Transverse colon (tissue), 4 donors: Measurements from ENCODE around the gene LAMC1. TPM values are rescaled to one million over a fixed set of nuclear protein-coding genes. Genes with fewer than 3 reads are reported as not detected.

Experiments
- DNase-seq: peaks from one replicate; pipeline ENCODE4 v3.0.0-alpha.2; 2019
- H3K27ac ChIP-seq, 4 donors: fragments of 200-600 bp; sonication (generic); 2 replicates each; pipeline ENCODE4 v1.5.1; 2016 to 2018; ENCODE audit warnings: inconsistent platforms in 4 of 4
- H3K27me3 ChIP-seq: fragments of 200-600 bp; sonication (generic); 2 replicates; pipeline ENCODE4 v1.5.1; 2017; ENCODE audit warnings: inconsistent platforms
- H3K36me3 ChIP-seq, 4 donors: fragments of 200-600 bp; sonication (generic); 2 replicates each; pipeline ENCODE4 v1.5.1; 2017 to 2019; ENCODE audit warnings: inconsistent platforms in 4 of 4
- H3K4me1 ChIP-seq, 4 donors: fragments of 200-600 bp; sonication (generic); 2 replicates each; pipeline ENCODE4 v1.5.1; 2017 to 2020; ENCODE audit warnings: inconsistent platforms in 4 of 4
- H3K4me3 ChIP-seq, 4 donors: fragments of 200-600 bp; sonication (generic); 1 replicate in 1 of 4; 2 replicates in 3 of 4; pipeline versions ENCODE4 v1.5.1 to v1.6.1; 2017 to 2019; ENCODE audit warnings: inconsistent platforms in 4 of 4
- H3K9me3 ChIP-seq, 2 donors: fragments of 200-600 bp; sonication (generic); 2 replicates each; pipeline ENCODE4 v1.5.1; 2017 to 2019; ENCODE audit warnings: inconsistent platforms in 2 of 2
- EP300 ChIP-seq: sonication (generic); formaldehyde crosslinking; IDR thresholded peaks from one replicate; pipeline ENCODE4 v1.6.1; 2017; ENCODE audit warnings: antibody characterized with exemption, low read depth
- POLR2A ChIP-seq: fragments of 450-650 bp; IDR thresholded peaks from one replicate; pipeline ENCODE4 v1.6.1; 2016; ENCODE audit warnings: antibody characterized with exemption, mild to moderate bottlenecking, moderate library complexity
- POLR2AphosphoS5 ChIP-seq, 3 donors: sonication (generic); formaldehyde crosslinking; IDR thresholded peaks; one replicate each; pipeline ENCODE4 v1.6.1; 2016; ENCODE audit warnings: antibody characterized with exemption in 3 of 3
- WGBS, 2 donors: methylation state at CpG; one replicate each; pipeline ENCODE4 v1.1.5; 2018; ENCODE audit warnings: low coverage in 1 of 2; 5-methylcytosine and 5-hydroxymethylcytosine counted together
- in situ Hi-C, 4 donors: fragments of 200-750 bp; cut with MboI; loops; one replicate each; pipeline versions ENCODE4 v1.15.0 to v1.15.1; 2017; ENCODE audit warnings: low sequenced_read_pairs in 3 of 4, low pct_ligation_motif_present in 1 of 4, low pct_unique_long_range_greater_than_20kb in 1 of 4
- intact Hi-C: fragments of 100-400 bp; cut with DNase I; formaldehyde crosslinking; loops from one replicate; pipeline ENCODE4 v1.15.1; 2023; ENCODE audit warnings: low total_unique reads
- total RNA-seq, 4 donors: library from RNA; depleted of rRNA; stranded (reverse); fragments of >200 nt; gene quantifications; one replicate each; pipeline ENCODE4 v1.1.0, GENCODE V29; 2016
- TF ChIP-seq, protein P1 (sequence below), 5 experiments: fragments of 200-600 bp in 3 of 5; fragments of 450-650 bp in 2 of 5; sonication (generic) in 3 of 5; IDR thresholded peaks; 1 replicate in 2 of 5; 2 replicates in 3 of 5; pipeline ENCODE4 v1.5.1; 2016 to 2017; ENCODE audit warnings: antibody characterized with exemption in 5 of 5, inconsistent platforms in 3 of 5, mild to moderate bottlenecking in 2 of 5, moderate library complexity in 1 of 5

Gene LAMC1
- total RNA-seq, 4 donors from 2014 or later: 77.7 to 633 (median 138) TPM

DNA sequence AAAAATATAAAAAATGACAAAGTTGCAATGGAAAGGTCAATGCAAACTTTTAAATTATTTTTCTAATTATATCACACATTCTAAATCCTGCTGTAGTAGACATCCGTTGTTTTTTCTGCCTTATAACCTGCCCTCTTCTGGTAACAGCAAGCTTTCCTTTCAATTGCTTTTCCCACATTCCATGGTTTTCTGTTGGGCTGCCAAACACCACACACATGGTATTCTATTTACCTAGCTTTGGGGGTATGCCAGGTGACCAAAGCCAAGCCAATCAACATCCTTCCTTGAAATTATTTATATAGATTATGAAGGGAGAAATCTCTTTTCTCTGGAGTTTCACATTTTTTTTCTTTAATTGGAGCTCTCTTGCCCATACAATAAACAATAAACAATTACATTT lies 3.4 kb upstream of the LAMC1 start:
- Histone ChIP-seq H3K4me3 (no peak overlapping the region), H3K27me3 (peaks cover 14% of the 10 kb centered on the region), H3K9me3 (no peaks in the 10 kb centered on the region), H3K36me3 (no peaks in the 10 kb centered on the region), H3K27ac (no peak overlapping the region), H3K4me1 (peaks cover 0 to 12% (median 8%) of the 10 kb centered on the region in 4 donors)
- 34 to 44% methylated on average over 1 of the region's 1 CpG for WGBS, 2 donors
- in situ Hi-C loops (no loop called here), intact Hi-C loops (loop anchor here (10.0 kb wide), 2 partner anchors 55 to 195 kb away; no protein-coding TSS in a partner anchor)
- TF ChIP-seq POLR2AphosphoS5 (IDR thresholded peaks at IDR 0.05) (no peak), EP300 (no peak), POLR2A (no peak)
- DNase-seq: no peak

DNA sequence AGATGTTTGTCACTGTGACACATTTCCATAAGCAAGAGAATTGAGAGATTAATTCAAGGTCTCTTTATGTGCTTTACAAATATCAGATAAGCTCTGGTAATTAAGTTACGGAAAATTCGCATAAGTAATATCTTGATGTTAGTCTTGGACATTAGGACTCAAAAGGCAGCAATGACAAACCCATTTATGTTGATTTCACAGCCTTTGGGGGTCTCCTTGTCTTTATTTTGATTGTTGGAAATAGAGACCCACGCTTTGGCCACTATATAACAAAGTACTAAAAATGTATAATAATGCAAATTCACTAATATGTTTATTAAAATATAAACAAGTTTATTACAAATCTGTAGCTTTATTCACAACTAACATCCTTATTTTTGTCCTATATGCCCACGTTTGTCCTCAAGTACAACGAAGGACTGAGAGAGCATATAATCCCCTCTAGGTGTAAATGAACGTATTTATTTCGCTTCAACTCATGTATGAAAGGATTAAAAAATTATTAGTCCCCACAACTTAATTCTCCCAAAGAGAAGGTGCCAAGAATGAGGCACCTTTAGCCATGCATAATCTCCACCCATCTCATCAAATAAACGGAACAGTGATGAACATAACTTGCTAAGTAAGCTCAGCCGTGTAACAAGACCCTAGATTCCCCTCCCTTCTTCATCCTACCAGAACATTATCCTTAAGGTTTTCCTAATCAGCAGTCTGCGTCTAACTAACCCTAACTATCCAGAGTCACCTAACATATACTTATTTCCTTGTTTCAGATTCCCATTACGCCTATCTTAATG lies 1.6 kb upstream of the LAMC1 start:
- TF ChIP-seq, protein P1, sequence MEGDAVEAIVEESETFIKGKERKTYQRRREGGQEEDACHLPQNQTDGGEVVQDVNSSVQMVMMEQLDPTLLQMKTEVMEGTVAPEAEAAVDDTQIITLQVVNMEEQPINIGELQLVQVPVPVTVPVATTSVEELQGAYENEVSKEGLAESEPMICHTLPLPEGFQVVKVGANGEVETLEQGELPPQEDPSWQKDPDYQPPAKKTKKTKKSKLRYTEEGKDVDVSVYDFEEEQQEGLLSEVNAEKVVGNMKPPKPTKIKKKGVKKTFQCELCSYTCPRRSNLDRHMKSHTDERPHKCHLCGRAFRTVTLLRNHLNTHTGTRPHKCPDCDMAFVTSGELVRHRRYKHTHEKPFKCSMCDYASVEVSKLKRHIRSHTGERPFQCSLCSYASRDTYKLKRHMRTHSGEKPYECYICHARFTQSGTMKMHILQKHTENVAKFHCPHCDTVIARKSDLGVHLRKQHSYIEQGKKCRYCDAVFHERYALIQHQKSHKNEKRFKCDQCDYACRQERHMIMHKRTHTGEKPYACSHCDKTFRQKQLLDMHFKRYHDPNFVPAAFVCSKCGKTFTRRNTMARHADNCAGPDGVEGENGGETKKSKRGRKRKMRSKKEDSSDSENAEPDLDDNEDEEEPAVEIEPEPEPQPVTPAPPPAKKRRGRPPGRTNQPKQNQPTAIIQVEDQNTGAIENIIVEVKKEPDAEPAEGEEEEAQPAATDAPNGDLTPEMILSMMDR (IDR thresholded peaks at IDR 0.05): no peak
- no peak for TF ChIP-seq POLR2AphosphoS5 (IDR thresholded peaks at IDR 0.05)
- TF ChIP-seq POLR2A: no peak
- TF ChIP-seq EP300: no peak
- no peak for DNase-seq
- in situ Hi-C loops: no loop called here
- intact Hi-C loops: loop anchor here (10.0 kb wide), 2 partner anchors 57 to 193 kb away; no protein-coding TSS in a partner anchor
- Histone ChIP-seq H3K9me3 (no peaks in the 10 kb centered on the region), H3K36me3 (no peaks in the 10 kb centered on the region), H3K4me3 (peak overlapping the region in 3 of 4 donors; percentile 77 to 87 (median 84)), H3K4me1 (peaks cover 0 to 13% (median 8%) of the 10 kb centered on the region in 4 donors), H3K27me3 (peaks cover 14% of the 10 kb centered on the region), H3K27ac (peak overlapping the region; percentile 96 to 99 (median 97))
- 57 to 58% methylated on average over 11 of the region's 11 CpGs for WGBS, 2 donors

DNA sequence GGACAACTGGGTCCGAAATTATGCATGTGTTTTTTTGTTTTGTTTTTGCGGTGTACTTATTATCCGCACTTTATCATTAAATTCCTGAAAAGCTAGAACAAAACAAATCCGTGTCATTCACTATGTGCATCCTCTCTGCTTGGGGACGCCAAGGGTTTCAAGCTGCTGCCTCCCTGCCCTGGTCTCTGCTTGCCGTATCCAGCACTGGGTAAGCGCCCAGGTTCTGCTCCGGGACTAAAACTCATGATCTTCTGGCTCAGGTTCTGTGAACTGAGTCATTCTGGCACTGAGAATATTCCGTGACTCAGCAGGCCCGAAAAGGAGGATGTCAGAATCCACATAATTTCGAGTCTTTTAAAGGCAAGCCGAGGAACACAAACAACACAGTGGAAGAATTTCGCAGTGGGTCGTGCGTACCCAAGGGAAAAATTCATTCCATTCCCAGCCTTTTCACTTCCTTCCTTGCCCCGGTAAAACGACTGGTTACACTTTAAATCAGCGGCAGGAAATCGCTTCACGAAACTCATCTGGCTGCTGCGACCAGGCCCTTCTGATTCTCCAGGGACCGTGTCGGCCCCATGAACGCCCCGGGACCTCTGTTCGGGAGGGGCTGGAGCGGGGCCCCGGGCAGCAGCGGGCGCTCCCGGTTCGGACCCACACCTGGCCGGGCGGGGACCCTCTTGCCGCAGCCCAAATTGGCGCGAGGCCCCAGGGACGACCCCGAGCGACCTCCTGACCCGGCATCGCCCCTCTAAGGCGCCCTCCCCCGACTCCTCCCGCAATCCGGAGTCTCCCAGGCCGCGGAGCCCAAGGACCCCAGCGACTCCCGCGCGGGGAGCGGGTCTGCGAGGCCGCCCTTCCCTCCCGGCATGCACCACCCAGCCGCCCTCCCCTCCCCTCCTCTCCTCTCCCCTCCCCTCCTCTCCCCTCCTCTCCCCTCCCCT lies 746 bp upstream of the LAMC1 start:
- 1 to 15% methylated on average over 5 to 24 of the region's 57 CpGs for WGBS, 2 donors
- TF ChIP-seq EP300: no peak
- TF ChIP-seq POLR2A: peak; percentile 62
- TF ChIP-seq, protein P1 (IDR thresholded peaks at IDR 0.05): no peak
- peak; percentile 83 to 87 (median 85) for TF ChIP-seq POLR2AphosphoS5 (IDR thresholded peaks at IDR 0.05)
- H3K27ac ChIP-seq: peak overlapping the region; percentile 96 to 99 (median 97)
- intact Hi-C loops (loop anchor here (10.0 kb wide), 2 partner anchors 58 to 192 kb away; no protein-coding TSS in a partner anchor), in situ Hi-C loops (no loop called here)
- H3K4me1 ChIP-seq: peaks cover 0 to 21% (median 8%) of the 10 kb centered on the region in 4 donors
- peak; percentile 77 for DNase-seq
- peak overlapping the region; percentile 75 to 87 (median 80) for H3K4me3 ChIP-seq
- H3K9me3 ChIP-seq: no peaks in the 10 kb centered on the region
- no peaks in the 10 kb centered on the region for H3K36me3 ChIP-seq
- H3K27me3 ChIP-seq: peaks cover 14% of the 10 kb centered on the region

DNA sequence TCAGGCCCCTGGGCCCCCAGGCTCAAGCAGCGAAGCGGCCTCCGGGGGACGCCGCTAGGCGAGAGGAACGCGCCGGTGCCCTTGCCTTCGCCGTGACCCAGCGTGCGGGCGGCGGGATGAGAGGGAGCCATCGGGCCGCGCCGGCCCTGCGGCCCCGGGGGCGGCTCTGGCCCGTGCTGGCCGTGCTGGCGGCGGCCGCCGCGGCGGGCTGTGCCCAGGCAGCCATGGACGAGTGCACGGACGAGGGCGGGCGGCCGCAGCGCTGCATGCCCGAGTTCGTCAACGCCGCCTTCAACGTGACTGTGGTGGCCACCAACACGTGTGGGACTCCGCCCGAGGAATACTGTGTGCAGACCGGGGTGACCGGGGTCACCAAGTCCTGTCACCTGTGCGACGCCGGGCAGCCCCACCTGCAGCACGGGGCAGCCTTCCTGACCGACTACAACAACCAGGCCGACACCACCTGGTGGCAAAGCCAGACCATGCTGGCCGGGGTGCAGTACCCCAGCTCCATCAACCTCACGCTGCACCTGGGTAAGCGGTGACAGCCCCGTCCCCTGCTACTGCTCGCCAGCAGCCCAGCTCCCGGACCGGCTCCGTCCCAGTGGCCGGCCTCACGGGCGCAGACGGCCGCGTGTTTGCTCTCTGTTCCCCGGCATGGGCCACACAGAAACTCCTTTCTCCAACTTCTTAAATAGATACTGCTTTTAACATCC lies 539 bp downstream of the LAMC1 start:
- peak overlapping the region; percentile 96 to 99 (median 97) for H3K27ac ChIP-seq
- TF ChIP-seq EP300: no peak
- TF ChIP-seq POLR2A: peak; percentile 25
- TF ChIP-seq, protein P1 (IDR thresholded peaks at IDR 0.05): peak; percentile 46 to 72 (median 56)
- TF ChIP-seq POLR2AphosphoS5 (IDR thresholded peaks at IDR 0.05): peak in 2 of 3 donors; percentile 18 to 54
- H3K4me3 ChIP-seq: peak overlapping the region; percentile 77 to 88 (median 86)
- H3K36me3 ChIP-seq: no peaks in the 10 kb centered on the region
- WGBS, 2 donors: 1% methylated on average over 43 of the region's 68 CpGs; no CpG with 5 or more reads in 1 of the 2 donors
- peak; percentile 84 for DNase-seq
- intact Hi-C loops (loop anchor here (10.0 kb wide), 2 partner anchors 59 to 191 kb away; no protein-coding TSS in a partner anchor), in situ Hi-C loops (no loop called here)
- H3K9me3 ChIP-seq: no peaks in the 10 kb centered on the region
- H3K27me3 ChIP-seq: peaks cover 10% of the 10 kb centered on the region
- peaks cover 0 to 33% (median 8%) of the 10 kb centered on the region in 4 donors for H3K4me1 ChIP-seq
